ENCODE data around the gene C1orf146.
"Not testable (repeated sequence)": the region's sequence is repeated elsewhere in the genome, so short reads cannot be mapped to it uniquely, and the experiment has no call there.

- TF ChIP-seq CTCF (conservative IDR thresholded peaks at IDR 0.05); ZFX (IDR thresholded peaks at IDR 0.05): not testable (repeated sequence)
Measured at GRCh38 chr1:92254714-92255113, 37.0 kb downstream of the C1orf146 start.
